Ascending aorta (tissue), 2 donors: ENCODE measurements around the gene OMD. TPM values are rescaled to one million over a fixed set of nuclear protein-coding genes. Genes with fewer than 3 reads are reported as not detected.

Source experiments
- DNase-seq, 2 donors: peaks; one replicate each; pipeline ENCODE4 v3.0.0-alpha.2; 2019; ENCODE audit warnings: low spot score in 2 of 2
- H3K27ac ChIP-seq, 2 donors: fragments of 200-600 bp; sonication (generic); one replicate each; pipeline ENCODE4 v1.5.1; 2016 to 2017; ENCODE audit warnings: mild to moderate bottlenecking in 1 of 2
- H3K27me3 ChIP-seq: fragments of 200-600 bp; sonication (generic); one replicate; pipeline ENCODE4 v1.5.1; 2017
- H3K36me3 ChIP-seq, 2 donors: fragments of 200-600 bp; sonication (generic); one replicate each; pipeline ENCODE4 v1.5.1; 2016
- H3K4me1 ChIP-seq, 2 donors: fragments of 200-600 bp; sonication (generic); one replicate each; pipeline ENCODE4 v1.5.1; 2016 to 2017; ENCODE audit warnings: mild to moderate bottlenecking in 1 of 2
- H3K4me3 ChIP-seq, 2 donors: fragments of 200-600 bp; sonication (generic); one replicate each; pipeline ENCODE4 v1.5.1; 2016 to 2017; ENCODE audit warnings: mild to moderate bottlenecking in 1 of 2
- H3K9me3 ChIP-seq, 2 donors: fragments of 200-600 bp; sonication (generic); one replicate each; pipeline ENCODE4 v1.5.1; 2016
- intact Hi-C: fragments of 100-400 bp; cut with DNase I; formaldehyde crosslinking; loops from one replicate; pipeline ENCODE4 v1.15.1; 2023
- total RNA-seq: library from RNA; depleted of rRNA; stranded (reverse); fragments of >200 nt; gene quantifications from one replicate; pipeline ENCODE4 v1.1.0, GENCODE V29; 2016
- TF ChIP-seq, protein P1 (sequence below), 3 experiments: fragments of 200-600 bp in 2 of 3; fragments of 450-650 bp in 1 of 3; sonication (generic) in 2 of 3; IDR thresholded peaks; one replicate each; pipeline ENCODE4 v1.5.1; 2016 to 2019; ENCODE audit warnings: antibody characterized with exemption in 3 of 3, mild to moderate bottlenecking in 1 of 3, moderate library complexity in 1 of 3

The OMD gene
- total RNA-seq, 1 donor from 2014 or later, result 36.2 TPM

DNA sequence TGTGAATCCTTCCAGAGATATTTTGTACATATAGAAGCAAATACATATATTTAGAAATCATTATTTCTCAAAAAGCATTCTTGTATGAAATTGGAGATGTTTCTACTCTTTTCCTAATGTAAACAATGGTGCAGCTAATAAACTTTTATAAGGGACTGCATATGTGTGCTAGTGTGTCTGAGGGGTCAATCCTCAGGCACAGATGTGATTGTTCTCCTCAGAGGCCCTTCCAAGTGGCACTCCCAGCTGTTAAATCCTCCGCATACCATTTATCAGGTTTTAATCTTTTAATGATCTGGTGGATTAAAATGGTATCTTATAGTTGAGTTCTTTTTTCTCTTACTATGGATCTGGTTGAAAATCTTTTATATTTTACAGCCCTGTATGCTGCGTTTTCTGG, 5.6 kb upstream of the OMD start:
- Histone ChIP-seq H3K36me3 (no peaks in the 10 kb centered on the region), H3K4me1 (peaks cover 0 to 11% of the 10 kb centered on the region in 2 donors), H3K27ac (no peak overlapping the region), H3K4me3 (no peak overlapping the region), H3K27me3 (no peaks in the 10 kb centered on the region), H3K9me3 (no peaks in the 10 kb centered on the region)
- no peak for DNase-seq
- TF ChIP-seq, protein P1, sequence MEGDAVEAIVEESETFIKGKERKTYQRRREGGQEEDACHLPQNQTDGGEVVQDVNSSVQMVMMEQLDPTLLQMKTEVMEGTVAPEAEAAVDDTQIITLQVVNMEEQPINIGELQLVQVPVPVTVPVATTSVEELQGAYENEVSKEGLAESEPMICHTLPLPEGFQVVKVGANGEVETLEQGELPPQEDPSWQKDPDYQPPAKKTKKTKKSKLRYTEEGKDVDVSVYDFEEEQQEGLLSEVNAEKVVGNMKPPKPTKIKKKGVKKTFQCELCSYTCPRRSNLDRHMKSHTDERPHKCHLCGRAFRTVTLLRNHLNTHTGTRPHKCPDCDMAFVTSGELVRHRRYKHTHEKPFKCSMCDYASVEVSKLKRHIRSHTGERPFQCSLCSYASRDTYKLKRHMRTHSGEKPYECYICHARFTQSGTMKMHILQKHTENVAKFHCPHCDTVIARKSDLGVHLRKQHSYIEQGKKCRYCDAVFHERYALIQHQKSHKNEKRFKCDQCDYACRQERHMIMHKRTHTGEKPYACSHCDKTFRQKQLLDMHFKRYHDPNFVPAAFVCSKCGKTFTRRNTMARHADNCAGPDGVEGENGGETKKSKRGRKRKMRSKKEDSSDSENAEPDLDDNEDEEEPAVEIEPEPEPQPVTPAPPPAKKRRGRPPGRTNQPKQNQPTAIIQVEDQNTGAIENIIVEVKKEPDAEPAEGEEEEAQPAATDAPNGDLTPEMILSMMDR (IDR thresholded peaks at IDR 0.05), result no peak
- intact Hi-C loops, result no loop called here

DNA sequence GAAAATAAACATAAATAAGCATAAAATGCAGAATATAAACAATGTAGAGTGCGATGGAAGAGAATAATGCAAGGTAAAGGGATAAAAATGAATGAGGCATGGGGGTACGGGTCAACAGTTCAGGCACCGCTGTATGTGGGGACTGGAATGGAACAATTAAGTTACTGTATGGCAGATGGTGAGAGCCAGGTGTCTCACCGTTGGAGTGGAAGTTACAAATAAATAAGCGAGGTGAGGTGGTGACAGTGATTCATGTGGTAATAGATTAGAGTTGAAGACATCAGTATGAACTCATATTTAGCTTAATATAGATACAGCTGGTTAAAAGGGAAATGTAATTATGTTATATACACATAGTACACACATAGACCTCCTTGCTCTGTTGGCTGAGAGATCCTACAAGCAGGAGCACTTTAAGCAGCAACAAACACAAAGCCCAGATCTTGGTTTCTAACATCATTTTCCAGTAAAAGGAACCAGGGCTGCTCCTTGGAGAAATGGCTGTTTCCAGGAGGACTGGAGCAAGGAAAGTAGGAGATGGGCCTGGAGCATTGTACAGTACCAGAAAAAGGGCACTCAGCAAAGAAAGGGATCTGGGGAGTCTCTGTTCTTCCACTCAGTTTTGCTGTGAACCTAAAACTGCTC, 2.4 kb upstream of the OMD start:
- H3K27ac ChIP-seq, result peak overlapping the region in 1 of 2 donors; percentile 71
- peaks cover 4 to 15% of the 10 kb centered on the region in 2 donors for H3K4me1 ChIP-seq
- no peaks in the 10 kb centered on the region for H3K36me3 ChIP-seq
- DNase-seq, result no peak
- intact Hi-C loops, result no loop called here
- no peaks in the 10 kb centered on the region for H3K27me3 ChIP-seq
- TF ChIP-seq, protein P1 (IDR thresholded peaks at IDR 0.05), result no peak
- no peaks in the 10 kb centered on the region for H3K9me3 ChIP-seq
- H3K4me3 ChIP-seq, result no peak overlapping the region

DNA sequence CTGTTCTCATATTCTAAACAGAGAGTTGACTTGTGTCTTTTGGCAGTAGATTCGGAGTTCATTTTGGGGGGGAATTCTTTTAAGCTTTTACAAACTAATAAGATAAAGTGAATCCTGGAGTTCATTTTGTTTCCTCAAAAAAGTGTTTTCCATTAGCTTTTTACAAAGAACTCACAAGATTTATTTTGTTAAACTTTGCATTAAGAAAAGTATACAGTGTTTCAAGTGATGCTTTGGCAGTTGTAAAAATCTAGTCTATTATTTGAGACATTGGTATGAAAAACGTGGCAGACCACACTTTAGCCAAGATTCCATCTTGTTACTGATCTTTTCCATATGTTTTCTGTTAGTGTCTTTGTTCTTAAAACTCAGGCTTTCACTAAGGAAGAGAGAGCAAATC, 1.2 kb upstream of the OMD start:
- DNase-seq, result no peak
- Histone ChIP-seq H3K36me3 (no peaks in the 10 kb centered on the region), H3K4me1 (peaks cover 4 to 18% of the 10 kb centered on the region in 2 donors), H3K4me3 (no peak overlapping the region), H3K27ac (peak overlapping the region; percentile 63 to 71), H3K27me3 (no peaks in the 10 kb centered on the region), H3K9me3 (no peaks in the 10 kb centered on the region)
- intact Hi-C loops, result no loop called here
- TF ChIP-seq, protein P1 (IDR thresholded peaks at IDR 0.05), result no peak

DNA sequence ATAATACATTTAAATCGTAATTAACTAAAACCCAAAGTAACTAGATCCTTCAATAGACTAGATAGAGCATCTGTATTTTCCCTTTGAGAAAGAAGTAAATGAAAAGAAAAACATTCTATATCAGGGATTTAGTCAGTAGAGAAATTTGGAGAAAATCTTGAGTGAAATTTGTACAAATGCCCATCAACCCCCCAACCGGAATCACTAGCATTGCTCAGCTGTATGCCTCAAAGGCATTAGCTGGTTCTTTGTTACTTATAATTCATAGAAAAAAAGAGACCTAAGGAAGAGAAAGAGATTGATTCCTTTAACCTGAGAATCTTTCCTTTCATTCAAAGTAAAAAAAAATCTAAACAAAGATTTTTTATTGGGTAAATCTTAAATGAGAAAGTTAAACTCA, 659 bp downstream of the OMD start:
- Histone ChIP-seq H3K27ac (peak overlapping the region; percentile 63 to 71), H3K4me3 (peak overlapping the region; percentile 34 to 63), H3K27me3 (no peaks in the 10 kb centered on the region), H3K4me1 (peaks cover 4 to 18% of the 10 kb centered on the region in 2 donors), H3K9me3 (no peaks in the 10 kb centered on the region), H3K36me3 (no peaks in the 10 kb centered on the region)
- TF ChIP-seq, protein P1 (IDR thresholded peaks at IDR 0.05), result no peak
- intact Hi-C loops, result no loop called here
- no peak for DNase-seq

DNA sequence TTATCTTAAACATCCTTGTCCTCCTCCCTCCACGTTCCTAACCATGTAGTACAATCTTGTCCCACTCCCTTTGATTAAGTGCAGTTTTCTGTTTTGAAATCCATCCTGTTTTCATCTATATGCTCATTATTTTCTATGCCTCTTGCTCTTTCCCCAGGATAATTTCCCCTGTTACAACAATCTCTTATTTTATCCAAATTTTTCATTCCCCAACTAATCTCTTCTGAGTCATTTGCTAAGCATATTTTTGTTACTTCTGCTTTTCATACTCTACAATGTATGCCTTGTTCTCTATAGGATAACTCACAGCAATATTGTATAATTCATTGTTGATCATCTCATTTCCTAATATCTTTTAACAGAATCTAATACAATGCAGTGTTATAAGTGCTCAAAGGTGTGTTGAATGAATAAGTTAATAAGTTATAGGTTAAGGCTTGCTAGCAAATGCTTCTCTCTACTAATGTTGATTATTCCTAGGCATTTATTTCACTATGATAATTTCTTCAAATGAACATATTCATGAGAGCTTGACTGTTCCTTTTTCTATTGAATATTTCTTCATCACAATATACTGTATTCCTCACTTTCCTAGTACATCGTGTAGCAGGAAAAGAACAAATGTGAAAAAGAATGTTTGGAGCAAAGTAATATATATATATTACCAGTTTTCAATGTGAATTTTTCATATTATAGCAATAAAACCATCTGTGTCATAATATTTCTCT, 1.5 kb downstream of the OMD start:
- TF ChIP-seq, protein P1 (IDR thresholded peaks at IDR 0.05), result no peak
- intact Hi-C loops, result no loop called here
- Histone ChIP-seq H3K27me3 (no peaks in the 10 kb centered on the region), H3K9me3 (no peaks in the 10 kb centered on the region), H3K4me1 (peaks cover 4 to 18% of the 10 kb centered on the region in 2 donors), H3K27ac (no peak overlapping the region), H3K4me3 (peak overlapping the region; percentile 34 to 63), H3K36me3 (no peaks in the 10 kb centered on the region)
- no peak for DNase-seq
